ENCODE measurements around the gene STRN4. TPM values are rescaled to one million over a fixed set of nuclear protein-coding genes. Genes with fewer than 3 reads are reported as not detected.
"Not testable (repeated sequence)": the region's sequence is repeated elsewhere in the genome, so short reads cannot be mapped to it uniquely, and the experiment has no call there.

Gene STRN4, protein sequence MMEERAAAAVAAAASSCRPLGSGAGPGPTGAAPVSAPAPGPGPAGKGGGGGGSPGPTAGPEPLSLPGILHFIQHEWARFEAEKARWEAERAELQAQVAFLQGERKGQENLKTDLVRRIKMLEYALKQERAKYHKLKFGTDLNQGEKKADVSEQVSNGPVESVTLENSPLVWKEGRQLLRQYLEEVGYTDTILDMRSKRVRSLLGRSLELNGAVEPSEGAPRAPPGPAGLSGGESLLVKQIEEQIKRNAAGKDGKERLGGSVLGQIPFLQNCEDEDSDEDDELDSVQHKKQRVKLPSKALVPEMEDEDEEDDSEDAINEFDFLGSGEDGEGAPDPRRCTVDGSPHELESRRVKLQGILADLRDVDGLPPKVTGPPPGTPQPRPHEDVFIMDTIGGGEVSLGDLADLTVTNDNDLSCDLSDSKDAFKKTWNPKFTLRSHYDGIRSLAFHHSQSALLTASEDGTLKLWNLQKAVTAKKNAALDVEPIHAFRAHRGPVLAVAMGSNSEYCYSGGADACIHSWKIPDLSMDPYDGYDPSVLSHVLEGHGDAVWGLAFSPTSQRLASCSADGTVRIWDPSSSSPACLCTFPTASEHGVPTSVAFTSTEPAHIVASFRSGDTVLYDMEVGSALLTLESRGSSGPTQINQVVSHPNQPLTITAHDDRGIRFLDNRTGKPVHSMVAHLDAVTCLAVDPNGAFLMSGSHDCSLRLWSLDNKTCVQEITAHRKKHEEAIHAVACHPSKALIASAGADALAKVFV
- 47.4 and 91.6 TPM in 2 replicates for total RNA-seq

DNA sequence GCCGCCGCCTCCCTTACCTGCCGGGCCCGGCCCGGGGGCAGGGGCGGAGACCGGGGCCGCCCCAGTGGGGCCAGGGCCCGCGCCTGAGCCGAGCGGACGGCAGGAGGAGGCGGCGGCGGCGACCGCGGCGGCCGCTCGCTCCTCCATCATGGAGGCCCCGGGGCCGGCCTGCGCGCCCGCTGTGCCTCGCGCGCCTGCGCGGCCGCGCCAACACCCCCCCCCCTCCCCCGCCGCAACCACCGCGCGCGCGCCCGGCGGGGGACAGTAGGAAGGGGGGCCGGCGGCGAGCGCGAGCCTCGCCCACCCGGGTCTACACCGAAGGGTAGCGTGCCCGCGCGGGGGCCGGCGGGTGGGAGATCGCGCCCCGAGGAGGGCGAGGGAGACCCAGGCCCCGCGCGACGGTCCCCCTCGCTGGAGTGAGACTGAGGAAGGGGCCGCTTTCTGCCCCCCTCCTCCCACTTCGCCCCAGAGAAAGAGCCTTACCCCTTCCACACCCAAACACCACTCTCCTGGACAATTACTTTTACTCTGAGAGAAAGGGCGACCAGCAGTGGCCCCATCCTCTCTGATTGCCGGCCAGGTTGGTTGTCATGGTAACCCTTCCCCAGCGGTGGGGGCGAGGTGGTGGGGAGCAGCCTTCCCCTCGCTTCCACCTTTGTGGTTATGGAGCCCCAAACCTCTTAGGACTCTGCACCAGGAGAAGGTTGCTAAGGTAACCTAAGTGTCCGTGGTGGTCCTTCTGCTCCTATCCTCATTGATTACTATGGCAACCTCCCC, at the start of gene STRN4:
Gene STRN4 (minus strand): TSS at position 170 of the 777 bp plus-strand sequence. CDS start 20 bp downstream, at position 150.
- no peak for DNase-seq (ENCODE audit: low read depth)

DNA sequence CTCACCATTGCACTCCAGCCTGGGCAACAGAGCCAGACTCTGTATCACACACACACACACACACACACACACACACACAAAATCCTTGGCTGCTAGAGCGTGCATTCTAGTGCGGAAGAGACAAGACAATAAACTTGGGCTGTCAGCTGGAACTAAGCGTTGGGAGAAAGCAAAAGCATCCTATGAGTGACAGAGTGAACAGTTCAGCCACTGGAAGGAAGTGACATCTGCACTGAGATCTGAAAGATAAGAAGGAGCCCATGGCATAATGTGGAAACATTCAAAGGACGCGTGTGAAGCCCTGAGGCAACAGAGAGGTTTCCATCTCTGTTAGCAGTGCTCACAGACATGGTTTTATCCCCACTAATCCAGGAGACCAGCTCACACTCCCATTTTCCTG, 45.7 kb upstream of the STRN4 start:
- no peak for DNase-seq (ENCODE audit: low read depth)

DNA sequence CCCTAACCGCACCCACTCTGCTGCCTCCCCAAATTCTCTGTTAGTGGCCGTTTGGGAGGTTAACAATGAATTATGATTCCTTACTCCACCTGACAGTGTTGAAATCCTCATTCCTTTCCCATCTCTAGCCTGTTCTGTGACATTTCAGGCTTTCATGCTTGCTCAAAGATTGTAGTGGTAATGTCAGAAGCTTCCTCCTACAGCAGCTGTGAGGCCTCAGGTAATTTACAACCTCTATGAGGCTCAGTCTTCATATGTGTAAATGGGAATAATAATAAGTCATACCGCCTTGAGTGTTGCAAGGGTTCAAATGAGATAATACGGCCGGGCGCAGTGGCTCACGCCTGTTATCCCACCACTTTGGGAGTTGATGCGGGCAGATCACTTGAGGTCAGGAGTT, 43.1 kb upstream of the STRN4 start:
- no peak for DNase-seq (ENCODE audit: low read depth)

DNA sequence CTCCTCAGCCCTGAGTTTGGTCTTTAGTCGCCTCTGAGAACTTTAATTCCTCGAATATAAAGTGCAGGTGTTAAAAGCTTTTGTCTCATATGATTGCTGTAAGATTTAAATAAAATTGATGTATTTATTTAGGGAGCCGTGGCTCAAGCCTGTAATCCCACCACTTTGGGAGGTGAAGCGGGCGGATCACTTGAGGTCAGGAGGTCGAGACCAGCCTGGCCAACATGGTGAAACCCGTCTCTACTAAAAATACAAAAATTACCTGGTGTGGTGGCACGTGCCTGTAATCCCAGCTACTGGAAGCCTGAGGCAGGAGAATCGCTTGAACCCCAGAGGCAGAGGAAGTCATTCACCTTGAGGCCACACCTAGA, 42.7 kb upstream of the STRN4 start:
- no peak for DNase-seq (ENCODE audit: low read depth)

DNA sequence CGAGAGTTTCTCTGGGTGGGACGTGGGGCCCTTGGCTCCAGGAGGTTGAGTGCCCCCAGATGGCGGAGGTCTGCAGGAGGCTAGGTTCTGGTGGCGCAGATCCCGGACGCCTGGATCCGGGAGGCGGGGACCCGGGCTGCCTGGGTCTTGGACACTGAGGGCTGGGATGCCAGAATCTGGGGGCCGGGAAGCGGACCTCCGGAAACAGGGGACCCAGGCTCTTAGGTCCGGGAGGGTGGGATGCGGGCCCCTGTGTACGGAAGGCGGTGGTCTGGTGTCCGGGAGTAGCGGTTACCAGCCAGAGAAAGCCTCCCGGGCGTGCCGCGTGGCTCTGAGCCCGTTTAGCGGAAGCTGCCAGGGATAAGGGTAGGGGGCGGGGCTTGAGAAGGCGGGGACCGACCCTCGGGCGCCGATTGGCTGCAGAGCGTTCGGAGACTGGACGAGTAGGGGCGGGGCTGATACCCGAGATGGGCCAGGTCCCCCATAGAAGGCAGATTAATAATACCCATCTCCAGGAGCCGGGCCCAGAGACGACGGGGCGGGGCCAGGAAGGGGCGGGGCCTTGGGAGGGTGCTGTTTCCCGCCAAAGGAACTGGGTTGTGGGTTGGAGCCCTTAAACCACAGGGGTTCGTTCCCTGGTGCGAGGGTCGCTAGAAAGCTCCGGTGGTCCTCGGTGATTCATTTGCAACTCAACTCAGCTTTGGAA, 42.2 kb upstream of the STRN4 start, which contains the start of gene SLC1A5:
Gene SLC1A5 (minus strand): TSS at position 333 of the 706 bp plus-strand sequence. CDS start 629 bp downstream, outside the sequence.
- peak; percentile 85 for DNase-seq (ENCODE audit: low read depth)

DNA sequence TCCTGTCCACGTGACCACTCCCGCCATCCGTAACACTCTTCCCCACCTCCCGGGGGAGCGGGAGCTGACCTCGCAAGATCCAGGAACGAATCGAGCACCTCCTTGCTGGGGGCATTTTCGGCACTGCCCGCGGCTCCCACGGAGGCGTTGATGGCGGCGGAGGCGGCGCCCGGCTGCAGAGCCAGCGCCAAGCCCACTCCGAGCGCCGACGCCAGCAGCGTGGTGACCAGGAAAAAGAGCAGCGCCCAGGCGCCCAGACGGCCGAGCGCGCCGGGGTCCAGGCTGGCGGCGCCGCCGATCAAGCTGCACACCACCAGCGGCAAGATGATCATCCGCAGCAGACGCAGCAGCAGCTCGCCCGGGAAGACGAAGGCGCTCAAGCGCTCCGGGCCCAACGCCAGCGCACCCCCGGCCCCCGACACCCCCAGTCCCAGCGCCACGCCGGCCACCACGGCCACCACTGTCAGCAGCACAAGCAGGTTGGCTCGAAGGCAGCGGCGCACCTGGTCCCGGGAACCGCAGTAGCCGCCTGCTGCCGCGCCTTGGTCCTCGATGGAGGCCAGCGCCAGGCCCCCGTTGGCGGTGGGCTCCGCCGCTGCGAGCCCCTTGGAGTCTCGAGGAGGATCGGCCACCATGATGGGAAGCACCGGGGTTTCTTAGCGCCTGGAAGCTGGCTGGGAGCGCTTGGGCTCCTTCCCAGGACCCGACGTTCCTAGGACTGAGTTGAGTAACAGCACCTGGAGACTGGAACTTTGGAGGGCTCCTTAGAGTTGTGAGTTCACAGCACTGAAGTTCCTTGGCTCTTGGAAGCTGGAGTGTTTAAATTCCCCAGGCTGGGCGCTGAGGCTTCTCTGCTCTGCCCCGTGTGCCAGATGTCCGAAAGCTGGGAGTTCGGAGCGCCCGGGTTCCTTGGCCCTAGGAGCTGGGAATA, 41.3 kb upstream of the STRN4 start:
- peak; percentile 46 for DNase-seq (ENCODE audit: low read depth)

DNA sequence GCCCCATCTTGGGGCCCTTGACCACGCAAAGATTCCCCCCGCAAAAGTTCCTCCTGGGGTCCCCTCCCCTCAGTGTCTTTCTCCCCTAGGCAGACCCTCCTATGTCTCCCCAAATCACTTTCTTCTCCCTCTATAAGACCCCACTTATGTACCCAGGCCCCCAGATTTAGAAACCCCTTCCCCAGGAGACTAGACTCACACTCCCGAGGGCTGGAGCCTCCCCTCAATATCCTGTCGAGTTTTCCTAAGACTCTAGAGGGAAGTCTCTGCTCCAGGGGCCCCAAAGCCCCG, 40.7 kb upstream of the STRN4 start:
- no peak for DNase-seq (ENCODE audit: low read depth)

DNA sequence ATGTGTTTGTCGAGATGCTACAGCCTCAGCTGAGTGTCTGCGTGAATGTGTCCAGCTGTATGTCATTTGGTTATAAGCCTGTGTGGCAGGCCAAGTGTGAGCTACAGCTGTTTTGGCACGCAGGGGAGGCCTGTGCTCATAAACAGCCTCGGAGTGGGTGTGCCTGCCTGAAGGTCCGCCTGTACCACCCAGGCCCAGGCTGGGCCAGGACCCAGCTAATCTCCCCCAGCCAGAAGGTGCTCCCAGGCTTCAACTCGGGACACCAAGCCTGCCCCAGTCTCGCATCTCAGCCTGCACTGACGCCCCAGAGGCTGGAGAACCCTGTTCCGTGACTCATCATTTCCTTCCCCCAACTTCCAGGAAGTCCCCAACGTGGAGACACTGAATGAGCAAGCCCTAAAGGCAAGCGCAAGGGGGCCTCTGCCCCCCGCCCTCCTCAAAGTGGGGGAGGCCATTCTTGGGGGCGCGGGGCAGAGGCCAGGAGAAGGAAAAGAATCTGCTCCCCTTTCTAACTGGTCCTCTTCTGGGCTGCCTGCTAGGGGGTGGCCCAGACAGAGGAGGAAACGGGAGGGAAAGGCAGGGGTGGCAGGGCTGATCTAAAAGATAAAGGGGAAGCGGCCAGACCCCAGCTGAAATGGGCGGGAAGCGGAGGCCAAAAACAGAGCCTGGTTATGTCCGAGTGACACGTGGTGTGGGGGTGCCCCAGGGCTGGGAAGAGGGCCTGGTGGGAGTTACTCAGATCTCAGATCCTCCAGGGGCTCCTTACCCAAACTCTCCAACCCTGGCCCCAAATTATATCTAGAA, 40.2 kb upstream of the STRN4 start:
- peak; percentile 74 for DNase-seq (ENCODE audit: low read depth)

DNA sequence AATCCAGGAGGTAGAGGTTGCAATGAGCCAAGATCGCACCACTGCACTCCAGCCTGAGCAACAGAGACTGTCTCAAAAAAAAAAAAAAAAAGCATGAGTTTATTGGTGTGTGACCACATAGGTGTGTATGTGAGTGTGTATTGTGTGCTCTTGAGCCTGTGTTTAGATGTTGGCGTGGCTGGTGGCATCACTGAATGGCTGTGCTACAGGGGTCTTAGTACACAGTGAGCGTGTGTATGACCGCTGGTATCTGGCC, 39.7 kb upstream of the STRN4 start:
- peak; percentile 29 for DNase-seq (ENCODE audit: low read depth)

DNA sequence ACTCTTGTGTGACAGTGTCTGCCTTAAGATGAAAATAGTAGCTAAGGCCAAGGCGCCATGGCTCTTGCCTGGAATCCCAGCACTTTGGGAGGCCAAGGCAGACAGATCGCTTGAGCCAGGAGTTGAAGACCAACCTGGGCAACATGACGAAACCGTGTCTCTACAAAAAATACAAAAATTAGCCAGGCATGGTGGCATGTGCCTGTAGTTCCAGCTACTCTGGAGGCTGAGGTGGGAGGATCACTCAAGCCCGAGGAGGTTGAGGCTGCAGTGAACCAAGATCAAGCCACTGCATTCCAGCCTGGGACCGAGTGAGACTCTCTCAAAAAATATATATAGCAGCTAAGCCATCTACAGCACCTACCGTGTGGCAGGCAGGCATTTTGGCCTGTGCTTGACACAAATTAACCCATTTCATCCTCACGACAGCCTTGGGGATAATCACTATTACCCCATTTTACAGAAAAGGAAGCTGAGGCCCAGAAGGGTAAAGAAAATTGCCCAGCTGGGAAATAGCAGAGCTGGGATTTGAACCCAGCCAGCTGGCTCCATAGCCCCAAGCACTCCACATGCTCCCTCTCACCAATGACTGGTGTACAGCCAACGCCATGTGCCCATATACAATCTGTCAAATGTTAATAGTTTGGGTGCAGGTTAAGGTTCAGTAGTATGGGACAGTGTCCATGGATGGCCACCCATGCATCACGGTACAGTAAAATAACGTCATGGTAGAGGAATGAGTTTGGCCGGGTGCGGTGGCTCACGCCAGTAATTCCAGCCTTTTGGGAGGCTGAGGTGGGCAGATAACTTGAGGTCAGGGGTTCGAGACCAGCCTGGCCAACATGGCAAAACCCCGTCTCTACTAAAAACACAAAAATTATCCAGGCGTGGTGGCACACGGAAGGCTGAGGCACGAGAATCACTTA, 39.1 kb upstream of the STRN4 start:
- peak; percentile 67 for DNase-seq (ENCODE audit: low read depth)

DNA sequence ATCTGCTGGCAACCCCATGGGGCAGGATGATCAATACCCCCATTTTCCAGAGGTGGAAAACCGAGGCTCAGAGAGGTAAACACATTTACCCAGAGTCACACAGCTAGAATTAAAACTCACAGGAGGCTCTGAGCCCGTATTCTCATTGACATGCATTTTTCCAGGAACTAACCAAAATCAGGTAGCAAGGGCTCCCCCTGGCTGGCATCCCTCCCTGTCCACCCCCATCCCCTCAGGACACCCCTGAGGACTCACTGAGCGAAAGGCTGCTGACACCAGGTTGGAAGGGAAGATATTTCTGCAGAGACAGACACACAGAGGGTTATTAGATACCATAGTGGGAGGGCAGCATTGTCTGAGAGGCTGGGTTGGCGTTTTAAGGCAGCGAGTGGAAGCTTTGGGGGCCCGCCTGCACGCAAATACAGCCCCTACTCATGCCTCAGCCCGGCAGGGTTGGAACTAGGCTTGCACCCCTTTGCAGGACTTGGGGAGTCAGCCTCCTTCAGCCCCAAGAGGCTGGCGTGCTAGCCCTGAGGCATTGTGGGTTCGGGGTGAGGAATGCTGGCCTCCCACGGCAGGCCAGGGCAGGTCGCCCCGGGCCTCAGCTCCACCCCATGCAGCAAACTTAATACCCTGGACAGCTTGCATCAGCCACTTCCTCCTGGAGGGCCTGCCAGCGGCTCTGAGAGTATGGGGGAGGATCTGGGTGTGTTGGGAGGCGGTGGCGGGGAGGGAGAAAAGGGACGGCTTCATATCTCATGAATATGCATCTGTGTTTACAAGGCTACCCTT, 38.2 kb upstream of the STRN4 start:
- DNase-seq (ENCODE audit: low read depth) = peak; percentile 87

DNA sequence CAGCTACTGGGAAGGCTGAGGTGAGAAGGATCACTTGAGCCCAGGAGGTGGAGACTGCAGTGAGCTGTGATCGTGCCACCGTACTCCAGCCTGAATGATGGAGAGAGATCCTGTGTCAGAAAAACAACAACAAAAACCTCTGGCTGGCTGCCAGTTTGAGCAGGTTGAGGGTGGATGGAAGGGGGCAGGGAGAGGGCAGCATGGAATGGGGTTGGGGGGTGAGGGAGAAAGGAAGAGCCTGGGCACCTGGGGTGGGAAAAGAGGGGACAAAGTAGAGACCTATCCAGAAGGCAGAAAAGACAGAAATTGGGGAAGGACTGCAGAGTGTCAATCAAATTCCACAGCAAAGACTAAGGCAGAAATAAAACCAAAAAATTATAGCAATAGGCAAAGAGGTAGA, 37.4 kb upstream of the STRN4 start:
- peak; percentile 34 for DNase-seq (ENCODE audit: low read depth)

DNA sequence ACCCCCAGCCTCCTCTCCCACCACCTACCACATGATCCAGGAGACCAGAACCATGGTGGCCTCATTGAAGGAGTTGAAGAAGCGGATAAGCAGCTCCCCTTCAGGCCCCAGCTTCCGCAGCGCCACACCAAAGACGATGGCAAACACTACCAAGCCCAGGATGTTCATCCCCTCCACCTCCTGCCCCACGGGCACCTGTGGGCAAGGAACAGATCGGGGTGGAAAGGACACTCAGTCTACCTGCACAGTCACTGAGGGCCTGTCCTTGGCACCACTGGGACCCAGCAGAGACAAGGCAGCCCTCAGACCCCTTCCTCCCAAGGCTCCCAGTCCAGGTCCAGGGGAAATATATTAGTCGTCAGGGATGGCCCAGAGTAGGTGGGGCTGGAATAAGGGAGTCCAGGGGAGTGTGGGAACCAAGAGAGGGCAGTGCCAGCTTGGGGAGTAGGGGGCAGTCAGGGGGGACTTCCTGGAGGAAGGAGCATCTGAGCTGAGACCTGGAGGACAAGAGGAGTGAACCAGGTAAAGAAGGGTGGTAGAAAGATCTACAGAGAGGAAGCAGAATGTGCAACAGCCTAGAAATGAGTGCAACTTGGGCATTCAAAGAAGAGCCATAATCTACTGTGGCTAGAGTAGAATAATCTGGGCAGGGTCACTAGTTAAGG, 36.2 kb upstream of the STRN4 start:
- no peak for DNase-seq (ENCODE audit: low read depth)

DNA sequence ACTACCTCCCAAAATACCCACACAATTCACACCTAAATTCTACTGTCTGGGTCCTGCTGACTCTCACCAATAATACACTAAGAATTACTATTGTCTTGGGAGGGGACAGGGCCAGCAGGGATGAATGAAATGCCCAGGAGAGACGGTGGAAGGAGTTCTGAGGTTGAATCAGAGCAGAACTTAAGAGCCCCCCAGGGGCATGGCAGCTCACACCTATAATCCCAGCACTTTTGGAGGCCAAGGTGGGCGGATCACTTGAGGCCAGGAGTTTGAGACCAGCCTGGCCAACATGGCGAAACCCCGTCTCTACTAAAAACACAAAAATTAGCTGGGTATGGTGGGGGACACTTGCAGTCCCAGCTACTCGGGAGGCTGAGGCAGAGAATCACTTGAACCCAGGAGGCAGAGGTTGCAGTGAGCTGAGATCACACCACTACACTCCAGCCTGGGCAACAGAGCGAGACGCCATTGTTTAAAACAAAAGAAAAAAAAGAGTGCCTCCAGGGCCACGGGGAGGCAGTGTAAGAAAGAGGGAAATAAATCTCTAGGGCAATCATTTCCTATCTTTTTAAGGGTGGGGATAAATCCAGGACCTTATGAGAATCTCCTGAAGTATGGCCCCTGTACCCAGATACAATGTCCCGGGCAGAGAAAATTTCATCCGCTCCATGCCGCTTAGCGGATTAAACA, 31.9 kb upstream of the STRN4 start:
- DNase-seq (ENCODE audit: low read depth) = not testable (repeated sequence)

DNA sequence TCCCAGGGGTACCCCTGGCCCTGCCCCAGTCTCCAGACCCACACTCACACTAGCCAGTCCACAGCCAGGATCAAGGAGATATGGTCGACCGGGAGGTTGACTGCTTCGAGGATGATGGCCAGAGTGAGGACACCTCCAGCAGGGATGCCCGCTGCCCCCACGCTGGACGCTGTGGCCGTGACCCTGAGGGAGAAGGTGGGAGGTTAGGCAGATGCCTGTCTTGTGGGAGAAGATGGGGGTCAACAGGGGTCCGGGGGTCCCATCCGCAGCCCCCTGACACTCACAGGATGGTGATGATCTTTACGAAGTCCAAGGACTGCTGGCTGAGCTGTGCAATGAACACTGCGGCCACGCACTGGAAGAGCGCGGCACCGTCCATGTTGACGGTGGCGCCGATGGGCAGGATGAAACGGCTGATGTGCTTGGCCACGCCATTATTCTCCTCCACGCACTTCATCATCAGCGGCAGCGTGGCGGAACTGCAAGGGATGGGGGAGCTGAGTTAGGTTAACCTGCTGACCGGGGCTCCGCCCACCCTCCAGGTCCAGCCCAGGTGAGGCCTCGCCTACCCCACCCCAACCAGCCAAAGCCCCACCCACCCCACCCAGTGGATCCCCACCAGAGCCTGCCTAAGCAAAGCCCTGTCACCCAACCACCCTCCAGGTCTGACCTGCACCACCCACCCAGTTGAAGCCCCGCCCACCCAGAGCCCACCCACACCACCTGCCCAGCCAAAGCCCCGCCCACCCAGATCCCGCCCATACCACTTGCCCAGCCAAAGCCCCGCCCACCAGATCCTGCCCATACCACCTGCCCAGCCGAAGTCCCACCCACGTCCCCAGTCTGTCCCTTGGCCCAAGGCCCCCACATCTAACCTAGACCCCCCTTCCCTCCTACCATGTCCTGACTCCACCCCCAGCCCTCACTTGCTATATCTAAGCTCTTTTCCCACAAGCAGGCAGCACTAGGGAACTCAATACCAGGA, 31.0 kb upstream of the STRN4 start:
- DNase-seq (ENCODE audit: low read depth) = no peak
